GM12878 (cell line): ENCODE measurements around the gene USP17L28. TPM values are rescaled to one million over a fixed set of nuclear protein-coding genes. Genes with fewer than 3 reads are reported as not detected.
"Not testable (repeated sequence)": the region's sequence is repeated elsewhere in the genome, so short reads cannot be mapped to it uniquely, and the experiment has no call there.

Experiments
- ATAC-seq: fragments of 200-7000 bp; cut with Tn5 transposase; 3 replicates; pipeline ENCODE4 v1.9.1; 2020; ENCODE audit warnings: mild to moderate bottlenecking, moderate library complexity
- BruUV-seq: library from RNA; stranded (reverse); fragments of 400-500 nt; replicated peaks from 2 replicates; lab custom pipeline; 2021; lab: Mats Ljungman, UMichigan
- CTCF ChIA-PET: fragments of 300-600 bp; sonication (Branson Sonifier 250); formaldehyde crosslinking; extraction: SDS; loops from one replicate; lab custom pipeline; 2021; ENCODE audit warnings: inconsistent platforms; lab: Yijun Ruan, JAX
- POLR2A ChIA-PET: fragments of 350-600 bp; formaldehyde crosslinking; extraction: SDS; loops from one replicate; lab custom pipeline; 2021; ENCODE audit warnings: inconsistent platforms; lab: Charles Lee
- RAD21 ChIA-PET: fragments of 300-600 bp; sonication (Branson Sonifier 250); formaldehyde crosslinking; loops from one replicate; lab custom pipeline; 2023; ENCODE audit warnings: antibody characterized with exemption; ENCODE audit not compliant: unreplicated experiment; lab: Charles Lee
- SMC1A ChIA-PET: fragments of 300-600 bp; sonication (Branson Sonifier 250); formaldehyde crosslinking; loops from one replicate; lab custom pipeline; 2023; ENCODE audit not compliant: unreplicated experiment, uncharacterized antibody; lab: Charles Lee
- DNase-seq: peaks from one replicate; pipeline ENCODE4 v3.0.0-alpha.2; 2011; ENCODE audit warnings: low read depth, low spot score
- FAIRE-seq: peaks from 3 replicates; lab custom pipeline; 2011; peaks lifted over from hg19 to GRCh38; lab: Jason Lieb, UNC
- H2AFZ ChIP-seq: 2 replicates; pipeline ENCODE4 v1.6.0; 2011; ENCODE audit warnings: low read depth, low read length, control low read depth; ENCODE audit not compliant: control insufficient read depth
- H3K27ac ChIP-seq: 2 replicates; pipeline ENCODE4 v1.5.1; 2011; ENCODE audit warnings: control low read depth; ENCODE audit not compliant: control insufficient read depth, insufficient read depth
- H3K27me3 ChIP-seq, 2 experiments: replicated peaks in 1 of 2; 2 replicates each; pipeline versions ENCODE4 v1.6.0 to v1.6.1; 2011; ENCODE audit warnings: low read length in 1 of 2; ENCODE audit not compliant: control insufficient read depth in 2 of 2, insufficient read depth in 2 of 2
- H3K36me3 ChIP-seq, 2 experiments: 2 replicates each; pipeline ENCODE4 v1.5.1; 2011; ENCODE audit warnings: low read length in 1 of 2; ENCODE audit not compliant: control insufficient read depth in 2 of 2, insufficient read depth in 2 of 2
- H3K4me1 ChIP-seq: 2 replicates; pipeline ENCODE4 v1.6.1; 2011; ENCODE audit warnings: mild to moderate bottlenecking, low read length, moderate library complexity, mixed read lengths; ENCODE audit not compliant: control insufficient read depth, insufficient read depth
- H3K4me2 ChIP-seq: 2 replicates; pipeline ENCODE4 v1.6.0; 2011; ENCODE audit warnings: control low read depth; ENCODE audit not compliant: control insufficient read depth, insufficient read depth
- H3K4me3 ChIP-seq: fragments of 200-600 bp; sonication (generic); 2 replicates; pipeline ENCODE4 v1.5.1; 2016
- H3K79me2 ChIP-seq: 2 replicates; pipeline ENCODE4 v1.6.0; 2011; ENCODE audit warnings: low read length; ENCODE audit not compliant: control insufficient read depth, insufficient read depth
- H3K9ac ChIP-seq: 2 replicates; pipeline ENCODE4 v1.8.0; 2011; ENCODE audit warnings: low read length, control low read depth, mixed read lengths; ENCODE audit not compliant: control insufficient read depth, insufficient read depth
- H3K9me3 ChIP-seq: replicated peaks from 3 replicates; pipeline ENCODE4 v1.5.1; 2011; ENCODE audit warnings: mild to moderate bottlenecking, low read length; ENCODE audit not compliant: control insufficient read depth, insufficient read depth
- H4K20me1 ChIP-seq: 2 replicates; pipeline ENCODE4 v1.6.0; 2011; ENCODE audit not compliant: control insufficient read depth, insufficient read depth
- WGBS: methylation state at CpG from one replicate; pipeline ENCODE4 v1.1.6; 2016; ENCODE audit warnings: low lambda C conversion rate; ENCODE audit not compliant: insufficient replicate concordance, insufficient coverage; ENCODE audit errors: missing lambda C conversion rate; 5-methylcytosine and 5-hydroxymethylcytosine counted together
- in situ Hi-C: fragments of 300-500 bp; cut with MboI; formaldehyde crosslinking; loops from 9 replicates; pipeline ENCODE4 v1.14.3; 2018; ENCODE audit warnings: mixed read lengths
- intact Hi-C: fragments of 100-400 bp; cut with micrococcal nuclease; formaldehyde crosslinking; loops from one replicate; pipeline ENCODE4 v1.14.2; 2022; ENCODE audit not compliant: unreplicated experiment
- polyA plus RNA-seq, 11 experiments: library from polyadenylated mRNA; depleted of rRNA in 4 of 11; unstranded in 6 of 11; stranded (reverse) in 5 of 11; fragments of >200 nt; fragmentation: Nextera tagmentation in 4 of 11; fragmentation: Illumina TruSeq in 1 of 11; extraction: Ambion mirVana in 4 of 11; extraction: Trizol in 1 of 11; gene quantifications; 1 replicate in 1 of 11; 2 replicates in 10 of 11; pipeline versions ENCODE4 v1.2.1 to v1.2.3, GENCODE V29; 2011 to 2016; ENCODE audit warnings: inconsistent platforms in 2 of 11, missing spikeins in 2 of 11, low read depth in 1 of 11
- total RNA-seq, 4 experiments: library from RNA; depleted of rRNA in 3 of 4; stranded (reverse); fragments of >200 nt in 3 of 4; fragmentation: Illumina TruSeq in 1 of 4; extraction: Trizol in 1 of 4; gene quantifications; 2 replicates each; pipeline versions ENCODE4 v1.2.1 to v1.2.3, GENCODE V29; 2013 to 2021

USP17L28 gene
- total and polyA plus RNA-seq, 10 of the 15 experiments (the other 5 are each of a cell fraction or from before 2014, with no cell fraction given) = not detected

DNA sequence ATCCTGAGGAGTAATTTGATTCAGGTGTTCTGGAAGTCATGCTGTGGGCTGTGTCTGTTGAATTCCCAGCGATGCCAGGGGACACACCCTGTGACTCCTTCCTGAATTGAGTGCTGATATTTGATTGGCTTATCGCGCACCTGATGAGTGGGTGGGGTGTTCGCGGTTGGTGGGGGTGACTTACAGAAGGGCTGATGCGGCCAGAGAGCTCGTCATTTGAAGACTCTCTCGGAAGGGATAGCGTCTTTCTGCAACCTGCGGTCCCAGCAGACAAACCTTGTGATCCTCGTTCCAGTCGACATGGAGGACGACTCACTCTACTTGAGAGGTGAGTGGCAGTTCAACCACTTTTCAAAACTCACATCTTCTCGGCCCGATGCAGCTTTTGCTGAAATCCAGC, 19.1 kb upstream of the USP17L28 start, which contains the start of gene USP17L25:
TSS of gene USP17L25 (plus strand) at position 301 of the 400 bp plus-strand sequence. CDS start at position 301, 0 bp downstream.
- H4K20me1 ChIP-seq, in situ Hi-C loops, H3K4me3 ChIP-seq, FAIRE-seq, CTCF ChIA-PET, DNase-seq, H3K36me3 ChIP-seq, ATAC-seq, intact Hi-C loops, H3K4me1 ChIP-seq, BruUV-seq, H3K79me2 ChIP-seq, RAD21 ChIA-PET, H3K4me2 ChIP-seq, SMC1A ChIA-PET, H3K27ac ChIP-seq, H3K9ac ChIP-seq, H2AFZ ChIP-seq, H3K9me3 ChIP-seq, H3K27me3 ChIP-seq, POLR2A ChIA-PET: not testable (repeated sequence)
- whole genome bisulfite sequencing = no CpG with 5 or more reads among the region's 15 CpGs

DNA sequence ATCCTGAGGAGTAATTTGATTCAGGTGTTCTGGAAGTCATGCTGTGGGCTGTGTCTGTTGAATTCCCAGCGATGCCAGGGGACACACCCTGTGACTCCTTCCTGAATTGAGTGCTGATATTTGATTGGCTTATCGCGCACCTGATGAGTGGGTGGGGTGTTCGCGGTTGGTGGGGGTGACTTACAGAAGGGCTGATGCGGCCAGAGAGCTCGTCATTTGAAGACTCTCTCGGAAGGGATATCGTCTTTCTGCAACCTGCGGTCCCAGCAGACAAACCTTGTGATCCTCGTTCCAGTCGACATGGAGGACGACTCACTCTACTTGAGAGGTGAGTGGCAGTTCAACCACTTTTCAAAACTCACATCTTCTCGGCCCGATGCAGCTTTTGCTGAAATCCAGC, 14.3 kb upstream of the USP17L28 start, which contains the start of gene USP17L26:
TSS of gene USP17L26 (plus strand) at position 301 of the 400 bp plus-strand sequence. CDS start at position 301, 0 bp downstream.
- FAIRE-seq, H3K27me3 ChIP-seq, SMC1A ChIA-PET, in situ Hi-C loops, H3K9me3 ChIP-seq, H3K4me2 ChIP-seq, DNase-seq, H3K27ac ChIP-seq, POLR2A ChIA-PET, H3K4me1 ChIP-seq, CTCF ChIA-PET, H3K9ac ChIP-seq, H3K36me3 ChIP-seq, ATAC-seq, intact Hi-C loops, H2AFZ ChIP-seq, H3K79me2 ChIP-seq, BruUV-seq, RAD21 ChIA-PET, H3K4me3 ChIP-seq, H4K20me1 ChIP-seq: not testable (repeated sequence)
- no CpG with 5 or more reads among the region's 15 CpGs for WGBS

DNA sequence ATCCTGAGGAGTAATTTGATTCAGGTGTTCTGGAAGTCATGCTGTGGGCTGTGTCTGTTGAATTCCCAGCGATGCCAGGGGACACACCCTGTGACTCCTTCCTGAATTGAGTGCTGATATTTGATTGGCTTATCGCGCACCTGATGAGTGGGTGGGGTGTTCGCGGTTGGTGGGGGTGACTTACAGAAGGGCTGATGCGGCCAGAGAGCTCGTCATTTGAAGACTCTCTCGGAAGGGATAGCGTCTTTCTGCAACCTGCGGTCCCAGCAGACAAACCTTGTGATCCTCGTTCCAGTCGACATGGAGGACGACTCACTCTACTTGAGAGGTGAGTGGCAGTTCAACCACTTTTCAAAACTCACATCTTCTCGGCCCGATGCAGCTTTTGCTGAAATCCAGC, 9.6 kb upstream of the USP17L28 start, which contains the start of gene USP17L5:
TSS of gene USP17L5 (plus strand) at position 301 of the 400 bp plus-strand sequence. CDS start at position 301, 0 bp downstream.
- BruUV-seq, H3K4me1 ChIP-seq, H4K20me1 ChIP-seq, H3K9ac ChIP-seq, H3K4me2 ChIP-seq, H3K27me3 ChIP-seq, H3K27ac ChIP-seq, FAIRE-seq, CTCF ChIA-PET, H3K9me3 ChIP-seq, ATAC-seq, H3K79me2 ChIP-seq, RAD21 ChIA-PET, intact Hi-C loops, SMC1A ChIA-PET, H3K36me3 ChIP-seq, H3K4me3 ChIP-seq, POLR2A ChIA-PET, in situ Hi-C loops, DNase-seq, H2AFZ ChIP-seq: not testable (repeated sequence)
- WGBS = no CpG with 5 or more reads among the region's 15 CpGs

DNA sequence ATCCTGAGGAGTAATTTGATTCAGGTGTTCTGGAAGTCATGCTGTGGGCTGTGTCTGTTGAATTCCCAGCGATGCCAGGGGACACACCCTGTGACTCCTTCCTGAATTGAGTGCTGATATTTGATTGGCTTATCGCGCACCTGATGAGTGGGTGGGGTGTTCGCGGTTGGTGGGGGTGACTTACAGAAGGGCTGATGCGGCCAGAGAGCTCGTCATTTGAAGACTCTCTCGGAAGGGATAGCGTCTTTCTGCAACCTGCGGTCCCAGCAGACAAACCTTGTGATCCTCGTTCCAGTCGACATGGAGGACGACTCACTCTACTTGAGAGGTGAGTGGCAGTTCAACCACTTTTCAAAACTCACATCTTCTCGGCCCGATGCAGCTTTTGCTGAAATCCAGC, 4.8 kb upstream of the USP17L28 start, which contains the start of gene USP17L27:
TSS of gene USP17L27 (plus strand) at position 301 of the 400 bp plus-strand sequence. CDS start at position 301, 0 bp downstream.
- H2AFZ ChIP-seq, ATAC-seq, intact Hi-C loops, in situ Hi-C loops, DNase-seq, H3K4me1 ChIP-seq, CTCF ChIA-PET, H3K9ac ChIP-seq, SMC1A ChIA-PET, BruUV-seq, H3K9me3 ChIP-seq, FAIRE-seq, H3K4me2 ChIP-seq, H3K36me3 ChIP-seq, H3K79me2 ChIP-seq, H3K27me3 ChIP-seq, H3K27ac ChIP-seq, H4K20me1 ChIP-seq, H3K4me3 ChIP-seq, RAD21 ChIA-PET, POLR2A ChIA-PET: not testable (repeated sequence)
- WGBS = no CpG with 5 or more reads among the region's 15 CpGs
